Gastrocnemius medialis (tissue), 4 donors: ENCODE measurements around the gene OPRM1. TPM values are rescaled to one million over a fixed set of nuclear protein-coding genes. Genes with fewer than 3 reads are reported as not detected.

ENCODE experiments used
- ATAC-seq, 2 donors: fragments of 150-250 bp; one replicate each; pipeline ENCODE4 v1.9.1; 2016
- DNase-seq, 2 donors: peaks; one replicate each; pipeline ENCODE4 v3.0.0-alpha.2; 2019
- H3K27ac ChIP-seq, 4 donors: fragments of 200-600 bp; sonication (generic); 1 replicate in 1 of 4; 2 replicates in 3 of 4; pipeline ENCODE4 v1.5.1; 2016 to 2018; ENCODE audit warnings: mild to moderate bottlenecking in 2 of 4, moderate library complexity in 1 of 4
- H3K27me3 ChIP-seq, 3 donors: fragments of 200-600 bp; sonication (generic) in 2 of 3; 1 replicate in 1 of 3; 2 replicates in 2 of 3; pipeline versions ENCODE4 v1.5.1 to v1.6.0; 2016 to 2019; ENCODE audit warnings: mild to moderate bottlenecking in 1 of 3, moderate library complexity in 1 of 3
- H3K36me3 ChIP-seq, 2 donors: fragments of 200-600 bp; sonication (generic) in 1 of 2; one replicate each; pipeline ENCODE4 v1.5.1; 2017 to 2018
- H3K4me1 ChIP-seq, 2 donors: fragments of 200-600 bp; sonication (generic) in 1 of 2; one replicate each; pipeline ENCODE4 v1.5.1; 2016 to 2017; ENCODE audit warnings: mild to moderate bottlenecking in 2 of 2
- H3K4me3 ChIP-seq, 4 donors: fragments of 200-600 bp; sonication (generic) in 3 of 4; 1 replicate in 1 of 4; 2 replicates in 3 of 4; pipeline ENCODE4 v1.5.1; 2016 to 2019; ENCODE audit warnings: mild to moderate bottlenecking in 2 of 4
- H3K9me3 ChIP-seq, 3 donors: fragments of 200-600 bp; sonication (generic) in 2 of 3; 1 replicate in 1 of 3; 2 replicates in 2 of 3; pipeline ENCODE4 v1.5.1; 2016 to 2019
- POLR2A ChIP-seq, 2 donors: fragments of 450-650 bp; IDR thresholded peaks; one replicate each; pipeline ENCODE4 v1.6.1; 2017; ENCODE audit warnings: antibody characterized with exemption in 2 of 2, mild to moderate bottlenecking in 2 of 2, moderate library complexity in 2 of 2
- in situ Hi-C, 4 donors: fragments of 200-750 bp; cut with MboI; loops; one replicate each; pipeline versions ENCODE4 v1.15.0 to v1.8.0; 2017; ENCODE audit warnings: low sequenced_read_pairs in 4 of 4
- intact Hi-C: fragments of 100-400 bp; cut with DNase I; formaldehyde crosslinking; loops from one replicate; pipeline ENCODE4 v1.15.1; 2023; ENCODE audit warnings: low total_unique reads
- total RNA-seq, 4 donors: library from RNA; depleted of rRNA; stranded (reverse); fragments of >200 nt; gene quantifications; one replicate each; pipeline versions ENCODE4 v1.1.0 to v1.2.3, GENCODE V29; 2016
- TF ChIP-seq, protein P1 (sequence below), 5 experiments: fragments of 450-650 bp in 3 of 5; fragments of 200-600 bp in 2 of 5; sonication (generic) in 2 of 5; IDR thresholded peaks in 4 of 5; conservative IDR thresholded peaks in 1 of 5; 1 replicate in 4 of 5; 2 replicates in 1 of 5; pipeline ENCODE4 v1.5.1; 2016 to 2019; ENCODE audit warnings: antibody characterized with exemption in 5 of 5, mild to moderate bottlenecking in 3 of 5, moderate library complexity in 3 of 5

Gene OPRM1
- total RNA-seq, 4 donors from 2014 or later = not detected

DNA sequence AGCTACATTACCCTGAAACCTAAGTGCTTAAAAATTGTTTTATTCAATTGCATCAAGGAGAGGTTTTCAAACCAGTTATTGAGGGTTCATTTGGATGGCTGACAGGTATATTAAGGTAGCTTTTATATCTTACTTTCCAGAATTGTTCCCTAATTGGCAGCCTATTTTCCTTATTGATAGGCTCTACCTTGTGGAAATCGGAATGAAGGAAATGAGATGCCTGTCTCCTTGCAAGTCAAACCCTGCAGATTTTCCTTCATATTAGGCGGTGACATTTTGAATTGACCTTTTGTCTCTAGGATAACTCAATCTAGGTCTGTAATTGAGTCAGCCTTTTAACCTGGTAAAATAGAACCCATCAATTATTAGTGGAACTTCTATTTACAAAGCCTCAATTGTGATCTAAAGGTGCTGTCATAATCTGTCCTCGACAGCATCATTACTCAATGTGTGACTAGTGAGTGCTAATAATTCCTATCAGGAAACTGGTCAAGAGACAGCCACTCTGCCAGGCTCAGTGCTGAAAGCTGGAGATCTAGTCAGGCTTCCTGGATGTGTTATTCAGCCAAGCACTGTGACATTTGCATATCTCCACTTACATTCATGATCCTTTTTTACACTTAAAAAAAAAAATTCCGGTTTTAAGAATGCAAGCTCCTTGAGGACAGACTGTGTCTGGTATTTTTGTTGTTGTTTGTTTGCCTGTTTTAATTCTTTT lies 20.1 kb downstream of the OPRM1 start:
- H3K4me3 ChIP-seq = no peak overlapping the region
- no peak for ATAC-seq
- H3K4me1 ChIP-seq = no peaks in the 10 kb centered on the region
- no peaks in the 10 kb centered on the region for H3K9me3 ChIP-seq
- DNase-seq = no peak
- H3K36me3 ChIP-seq = no peaks in the 10 kb centered on the region
- H3K27ac ChIP-seq = no peak overlapping the region
- no peaks in the 10 kb centered on the region for H3K27me3 ChIP-seq
- in situ Hi-C loops (no loop called here), intact Hi-C loops (no loop called here)
- TF ChIP-seq POLR2A (IDR thresholded peaks at IDR 0.05) = no peak
- TF ChIP-seq, protein P1, sequence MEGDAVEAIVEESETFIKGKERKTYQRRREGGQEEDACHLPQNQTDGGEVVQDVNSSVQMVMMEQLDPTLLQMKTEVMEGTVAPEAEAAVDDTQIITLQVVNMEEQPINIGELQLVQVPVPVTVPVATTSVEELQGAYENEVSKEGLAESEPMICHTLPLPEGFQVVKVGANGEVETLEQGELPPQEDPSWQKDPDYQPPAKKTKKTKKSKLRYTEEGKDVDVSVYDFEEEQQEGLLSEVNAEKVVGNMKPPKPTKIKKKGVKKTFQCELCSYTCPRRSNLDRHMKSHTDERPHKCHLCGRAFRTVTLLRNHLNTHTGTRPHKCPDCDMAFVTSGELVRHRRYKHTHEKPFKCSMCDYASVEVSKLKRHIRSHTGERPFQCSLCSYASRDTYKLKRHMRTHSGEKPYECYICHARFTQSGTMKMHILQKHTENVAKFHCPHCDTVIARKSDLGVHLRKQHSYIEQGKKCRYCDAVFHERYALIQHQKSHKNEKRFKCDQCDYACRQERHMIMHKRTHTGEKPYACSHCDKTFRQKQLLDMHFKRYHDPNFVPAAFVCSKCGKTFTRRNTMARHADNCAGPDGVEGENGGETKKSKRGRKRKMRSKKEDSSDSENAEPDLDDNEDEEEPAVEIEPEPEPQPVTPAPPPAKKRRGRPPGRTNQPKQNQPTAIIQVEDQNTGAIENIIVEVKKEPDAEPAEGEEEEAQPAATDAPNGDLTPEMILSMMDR (IDR thresholded peaks at IDR 0.05 in 4 of 5, conservative IDR thresholded peaks at IDR 0.05 in 1 of 5) = no peak

- no peak for ATAC-seq
- no peaks in the 10 kb centered on the region for H3K27me3 ChIP-seq
- H3K4me3 ChIP-seq = no peak overlapping the region
- intact Hi-C loops (no loop called here), in situ Hi-C loops (no loop called here)
- no peaks in the 10 kb centered on the region for H3K36me3 ChIP-seq
- no peaks in the 10 kb centered on the region for H3K4me1 ChIP-seq
- DNase-seq = no peak
- no peak for TF ChIP-seq POLR2A (IDR thresholded peaks at IDR 0.05)
- TF ChIP-seq, protein P1 (IDR thresholded peaks at IDR 0.05 in 4 of 5, conservative IDR thresholded peaks at IDR 0.05 in 1 of 5) = no peak
- H3K9me3 ChIP-seq = no peaks in the 10 kb centered on the region
- no peak overlapping the region for H3K27ac ChIP-seq
These were observed 21.0 kb downstream of the OPRM1 start for GRCh38 chr6:154060076-154060475.

DNA sequence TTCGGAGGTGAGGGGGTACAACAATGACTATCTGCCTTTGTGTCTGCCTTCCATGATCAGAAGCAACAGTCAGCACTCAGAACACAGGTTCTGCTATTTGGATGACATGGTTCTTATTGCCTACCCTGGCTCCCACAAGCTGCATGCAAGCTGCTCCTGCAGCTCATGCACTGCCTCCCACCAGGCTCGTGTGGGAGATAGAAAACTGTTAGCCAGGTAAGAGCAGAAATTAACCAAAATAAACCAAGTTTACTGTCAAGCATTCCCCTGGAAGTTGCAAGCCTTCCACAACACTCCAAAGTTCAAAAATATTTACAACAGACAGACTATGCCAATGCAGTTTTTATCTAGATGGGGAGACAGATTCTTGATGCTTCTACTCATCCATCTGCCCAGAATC lies 31.0 kb downstream of the OPRM1 start:
- H3K9me3 ChIP-seq = no peaks in the 10 kb centered on the region
- TF ChIP-seq, protein P1 (IDR thresholded peaks at IDR 0.05 in 4 of 5, conservative IDR thresholded peaks at IDR 0.05 in 1 of 5) = no peak
- no peak for TF ChIP-seq POLR2A (IDR thresholded peaks at IDR 0.05)
- H3K27me3 ChIP-seq = no peaks in the 10 kb centered on the region
- H3K4me3 ChIP-seq = no peak overlapping the region
- H3K36me3 ChIP-seq = no peaks in the 10 kb centered on the region
- in situ Hi-C loops (no loop called here), intact Hi-C loops (no loop called here)
- no peak for ATAC-seq
- no peaks in the 10 kb centered on the region for H3K4me1 ChIP-seq
- DNase-seq = no peak
- H3K27ac ChIP-seq = no peak overlapping the region

GRCh38 chr6:154070657-154071056 lies 31.6 kb downstream of the OPRM1 start:
- H3K27me3 ChIP-seq = no peaks in the 10 kb centered on the region
- in situ Hi-C loops = no loop called here
- intact Hi-C loops = no loop called here
- no peak overlapping the region for H3K4me3 ChIP-seq
- no peaks in the 10 kb centered on the region for H3K4me1 ChIP-seq
- no peak for ATAC-seq
- no peak overlapping the region for H3K27ac ChIP-seq
- H3K36me3 ChIP-seq = no peaks in the 10 kb centered on the region
- TF ChIP-seq POLR2A (IDR thresholded peaks at IDR 0.05) = no peak
- TF ChIP-seq, protein P1 (IDR thresholded peaks at IDR 0.05 in 4 of 5, conservative IDR thresholded peaks at IDR 0.05 in 1 of 5) = no peak
- DNase-seq = no peak
- no peaks in the 10 kb centered on the region for H3K9me3 ChIP-seq

GRCh38 chr6:154071236-154071635 lies 32.2 kb downstream of the OPRM1 start:
- no peaks in the 10 kb centered on the region for H3K4me1 ChIP-seq
- in situ Hi-C loops (no loop called here), intact Hi-C loops (no loop called here)

More at GRCh38 chr6:154071236-154071635, 32.2 kb downstream of the OPRM1 start:
- TF ChIP-seq, protein P1 (IDR thresholded peaks at IDR 0.05 in 4 of 5, conservative IDR thresholded peaks at IDR 0.05 in 1 of 5) = no peak
- TF ChIP-seq POLR2A (IDR thresholded peaks at IDR 0.05) = no peak
- ATAC-seq (no peak), DNase-seq (no peak)
- Histone ChIP-seq H3K4me3 (no peak overlapping the region), H3K9me3 (no peaks in the 10 kb centered on the region), H3K27ac (no peak overlapping the region), H3K27me3 (no peaks in the 10 kb centered on the region), H3K36me3 (no peaks in the 10 kb centered on the region)
